ENCODE data around the gene C20orf204.

The C20orf204 gene

GRCh38 chr20:64056889-64057627, 21.1 kb downstream of the C20orf204 start:
- DNase-seq, result no peak

DNA sequence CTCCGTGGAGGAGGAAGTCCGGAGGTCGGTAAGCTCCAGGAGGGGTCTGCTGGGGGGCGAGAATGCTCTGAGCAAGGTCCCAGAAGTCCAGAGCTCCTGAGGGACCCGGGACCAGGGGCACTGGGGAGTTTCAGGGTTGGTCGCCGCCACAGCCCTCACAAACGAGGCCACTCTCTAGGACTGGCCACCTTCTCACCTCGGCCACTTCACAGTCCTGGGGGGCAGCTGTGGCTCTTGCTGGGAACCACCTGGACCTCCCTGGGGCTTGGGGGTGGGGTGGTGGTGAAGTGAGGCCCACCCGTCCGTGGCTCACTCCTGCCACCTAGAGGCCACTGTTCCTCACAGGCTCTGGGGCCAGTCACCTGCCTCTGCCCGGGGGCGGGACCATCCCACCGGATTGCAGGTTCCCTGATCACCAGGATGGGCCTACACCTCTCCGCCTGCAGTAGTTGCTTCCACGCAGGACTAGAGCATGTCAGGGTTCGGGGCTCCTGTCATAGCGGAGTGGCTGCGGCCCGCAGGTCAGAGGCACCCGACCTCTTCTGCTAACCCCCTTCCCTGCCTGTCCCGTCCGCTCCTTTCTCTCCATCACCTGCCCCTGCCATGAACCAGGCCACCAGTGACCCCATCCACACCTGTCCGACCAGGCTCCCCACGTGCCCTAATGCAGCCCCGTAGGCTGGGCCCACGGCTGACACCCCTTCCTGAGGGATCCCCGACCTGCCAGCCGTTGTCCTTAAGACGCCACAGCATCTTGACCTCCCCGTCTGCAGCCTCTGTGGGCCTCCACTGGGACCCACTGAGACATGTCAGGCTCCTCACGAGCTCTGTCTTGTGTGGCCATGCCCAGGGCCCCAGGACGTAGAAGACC, 21.9 kb downstream of the C20orf204 start:
- DNase-seq, result peak; percentile 17

DNA sequence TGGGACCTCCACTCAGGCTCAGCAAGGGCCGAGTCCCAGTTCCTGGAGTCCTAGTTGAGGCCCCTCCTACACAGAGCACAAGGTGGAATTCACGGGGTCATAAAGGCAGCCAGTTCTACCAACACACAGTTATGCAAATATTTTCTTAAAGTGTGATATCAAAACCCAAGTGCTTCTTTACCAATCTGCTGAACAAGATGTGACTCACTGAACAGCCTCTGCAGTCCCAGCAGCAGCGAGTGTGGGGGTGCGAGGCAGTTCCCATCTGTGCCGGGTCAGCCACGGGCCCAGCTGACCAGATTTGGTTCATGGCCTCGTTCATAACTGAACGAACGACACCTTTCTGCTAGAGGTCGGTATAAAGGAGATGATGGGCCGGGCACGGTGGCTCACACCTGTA, 22.6 kb downstream of the C20orf204 start:
- no peak for DNase-seq

GRCh38 chr20:64062276-64062595, 26.3 kb downstream of the C20orf204 start:
- no peak for DNase-seq

DNA sequence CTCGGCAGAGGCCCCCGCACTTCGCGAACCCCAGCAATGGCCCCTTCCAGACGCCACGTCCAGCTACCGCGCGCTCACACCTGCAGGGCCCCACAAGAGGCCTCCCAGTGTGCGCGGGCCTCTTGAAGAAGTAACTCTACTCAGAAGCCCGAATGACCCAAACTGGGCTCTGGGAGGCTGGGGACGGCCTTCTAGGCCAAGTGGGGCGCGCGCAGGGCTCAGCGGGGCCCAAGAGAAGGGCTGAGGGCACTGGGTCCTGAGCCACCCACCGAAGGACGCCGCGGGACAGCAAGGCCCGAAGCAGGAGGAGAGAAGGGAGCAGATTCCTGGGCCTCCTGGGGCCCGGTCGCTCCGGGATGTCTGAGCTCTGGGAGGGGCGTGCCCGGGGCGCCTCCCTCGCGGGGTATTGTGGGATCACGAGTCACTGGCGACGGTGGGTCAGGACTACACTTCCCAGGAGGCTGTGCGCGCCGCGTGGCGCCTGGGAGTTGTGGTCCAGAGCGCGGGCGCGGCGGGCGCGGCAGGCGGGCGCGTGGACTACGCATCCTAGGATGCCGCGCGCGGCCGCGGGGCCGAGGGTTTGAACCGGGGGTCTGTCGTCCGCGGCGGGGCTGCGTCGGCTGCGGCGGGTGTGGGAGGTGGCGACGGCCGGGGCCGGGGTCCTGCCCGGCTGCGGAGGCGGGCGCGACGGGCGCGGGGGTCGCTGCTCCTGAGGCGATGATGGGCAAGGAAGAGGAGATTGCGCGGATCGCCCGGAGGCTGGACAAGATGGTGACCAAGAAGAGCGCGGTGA, 26.8 kb downstream of the C20orf204 start, which contains the start of gene TCEA2:
Gene TCEA2 (plus strand): TSS at position 603 of the 793 bp plus-strand sequence. CDS start 115 bp downstream, at position 718.
- DNase-seq, result peak; percentile 55

DNA sequence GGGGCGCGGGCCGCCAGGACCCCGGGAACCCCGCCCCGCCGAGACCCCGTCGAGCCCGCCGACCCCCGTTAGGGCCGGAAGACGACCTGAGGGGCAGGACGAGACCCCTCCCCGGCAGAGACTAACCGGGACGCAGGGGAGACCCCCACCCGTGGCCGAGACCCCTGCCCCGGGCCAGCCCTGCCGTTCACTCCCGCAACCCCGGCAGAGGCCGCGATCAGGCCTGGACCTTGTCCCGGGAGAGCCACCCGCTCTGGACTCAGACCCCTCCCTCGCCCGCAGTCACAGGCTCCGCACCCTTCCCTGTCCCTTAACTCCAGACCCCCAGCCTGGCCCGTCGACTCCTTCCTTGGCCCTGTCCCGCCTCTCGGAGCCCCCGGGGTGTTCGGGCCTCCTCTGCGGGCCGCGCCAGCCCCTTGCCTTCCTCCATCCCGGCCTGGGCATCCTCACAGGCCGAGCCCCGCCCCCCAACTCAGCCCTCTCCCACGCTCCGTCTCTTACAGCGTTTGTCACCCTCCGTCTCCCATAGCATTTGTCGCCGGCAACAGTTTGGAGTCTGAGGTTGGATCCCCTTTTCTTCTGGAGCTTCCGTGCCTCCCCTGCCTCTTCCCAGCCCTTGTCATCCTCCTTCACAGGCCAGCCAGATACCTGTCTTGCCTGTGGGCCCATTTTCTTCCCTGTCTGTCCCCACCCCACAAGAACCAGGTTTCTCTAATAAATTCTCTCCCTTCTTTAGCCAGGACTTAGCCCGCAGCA, 27.6 kb downstream of the C20orf204 start:
- no peak for DNase-seq

- DNase-seq, result no peak
These were observed 28.2 kb downstream of the C20orf204 start for GRCh38 chr20:64064145-64064698.

DNA sequence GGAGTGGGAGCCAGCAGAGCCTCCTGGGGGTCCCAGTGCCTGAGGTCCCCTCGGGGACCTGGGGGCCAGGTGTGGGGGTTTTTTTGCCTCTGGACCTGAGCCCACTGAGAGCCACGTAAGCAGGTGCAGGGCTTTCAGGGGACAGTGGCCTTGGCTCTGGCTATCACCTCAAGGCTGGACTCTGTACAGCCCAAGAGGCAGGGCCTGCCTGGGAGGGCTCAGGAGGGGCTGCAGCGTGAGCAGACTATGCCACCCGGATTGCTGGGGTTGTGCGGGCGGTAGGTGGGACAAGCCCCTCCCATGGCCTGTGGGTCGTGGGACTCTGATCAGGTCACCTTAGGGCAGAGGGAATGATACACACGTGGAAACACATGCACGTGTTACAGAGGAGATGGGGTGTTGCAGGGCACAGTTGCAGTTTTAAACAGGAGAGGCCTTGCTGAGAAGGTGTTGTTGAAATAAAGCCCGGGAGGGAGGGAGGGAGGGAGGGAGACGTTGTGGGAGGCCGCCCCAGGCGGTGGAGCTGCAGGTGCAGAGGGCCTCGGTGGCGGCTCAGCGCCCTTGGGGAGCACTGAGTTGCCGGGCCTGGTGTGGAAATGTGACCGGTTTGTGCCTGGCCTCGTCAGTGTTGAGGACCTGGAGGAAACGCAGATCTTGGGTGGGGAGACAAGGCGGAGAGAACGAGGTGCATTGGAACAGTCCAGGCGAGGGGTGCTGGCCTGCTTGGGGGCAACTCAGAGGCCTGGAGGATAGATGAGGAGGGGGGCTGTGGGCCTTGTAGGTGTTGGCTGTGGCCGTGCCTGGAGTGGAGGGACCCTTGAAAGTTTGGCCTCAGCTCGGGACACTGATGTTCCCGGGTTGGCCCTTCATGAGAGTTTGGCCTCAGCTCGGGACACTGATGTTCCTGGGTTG, 29.3 kb downstream of the C20orf204 start:
- DNase-seq, result no peak

GRCh38 chr20:64065974-64066343, 30.0 kb downstream of the C20orf204 start:
- no peak for DNase-seq

GRCh38 chr20:64067005-64067632, 31.1 kb downstream of the C20orf204 start:
- no peak for DNase-seq

- no peak for DNase-seq
These were observed 31.8 kb downstream of the C20orf204 start for GRCh38 chr20:64067733-64068307.

- DNase-seq, result peak; percentile 23
These were observed 32.6 kb downstream of the C20orf204 start for GRCh38 chr20:64068386-64069208.

- no peak for DNase-seq
These were observed 33.2 kb downstream of the C20orf204 start for GRCh38 chr20:64069209-64069613.

DNA sequence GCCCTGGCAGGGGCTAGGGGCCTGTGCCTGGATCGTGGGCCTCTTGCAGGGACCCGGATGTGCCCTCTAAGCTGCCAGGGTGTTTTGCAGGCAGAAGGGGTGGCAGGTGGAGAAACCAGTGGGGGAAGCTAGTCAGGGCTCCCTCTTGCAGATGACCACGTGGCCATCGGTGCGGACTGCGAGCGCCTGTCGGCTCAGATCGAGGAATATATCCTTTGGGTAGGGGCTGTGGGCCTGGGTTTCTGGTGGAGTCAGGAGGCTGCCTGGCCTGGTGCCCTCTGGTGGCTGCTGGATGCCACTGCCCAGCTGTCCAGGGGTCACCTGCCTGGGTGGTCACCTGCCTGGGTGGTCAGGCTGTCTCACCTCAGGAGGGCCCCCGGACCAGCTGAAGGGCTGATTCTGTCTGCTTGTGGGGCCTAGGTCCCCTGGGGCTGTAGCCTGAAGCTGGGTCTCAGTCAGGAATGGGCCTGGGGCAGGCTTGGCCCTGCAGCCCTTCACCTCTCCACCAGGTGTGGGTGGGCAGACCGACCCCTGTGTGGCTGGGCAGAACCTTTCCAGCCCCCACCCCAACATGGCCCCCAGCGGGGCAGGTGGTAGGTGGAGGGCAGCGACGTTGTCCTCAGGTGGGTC, 33.7 kb downstream of the C20orf204 start:
- no peak for DNase-seq

- DNase-seq, result no peak
These were observed 34.4 kb downstream of the C20orf204 start for GRCh38 chr20:64070244-64070993.

DNA sequence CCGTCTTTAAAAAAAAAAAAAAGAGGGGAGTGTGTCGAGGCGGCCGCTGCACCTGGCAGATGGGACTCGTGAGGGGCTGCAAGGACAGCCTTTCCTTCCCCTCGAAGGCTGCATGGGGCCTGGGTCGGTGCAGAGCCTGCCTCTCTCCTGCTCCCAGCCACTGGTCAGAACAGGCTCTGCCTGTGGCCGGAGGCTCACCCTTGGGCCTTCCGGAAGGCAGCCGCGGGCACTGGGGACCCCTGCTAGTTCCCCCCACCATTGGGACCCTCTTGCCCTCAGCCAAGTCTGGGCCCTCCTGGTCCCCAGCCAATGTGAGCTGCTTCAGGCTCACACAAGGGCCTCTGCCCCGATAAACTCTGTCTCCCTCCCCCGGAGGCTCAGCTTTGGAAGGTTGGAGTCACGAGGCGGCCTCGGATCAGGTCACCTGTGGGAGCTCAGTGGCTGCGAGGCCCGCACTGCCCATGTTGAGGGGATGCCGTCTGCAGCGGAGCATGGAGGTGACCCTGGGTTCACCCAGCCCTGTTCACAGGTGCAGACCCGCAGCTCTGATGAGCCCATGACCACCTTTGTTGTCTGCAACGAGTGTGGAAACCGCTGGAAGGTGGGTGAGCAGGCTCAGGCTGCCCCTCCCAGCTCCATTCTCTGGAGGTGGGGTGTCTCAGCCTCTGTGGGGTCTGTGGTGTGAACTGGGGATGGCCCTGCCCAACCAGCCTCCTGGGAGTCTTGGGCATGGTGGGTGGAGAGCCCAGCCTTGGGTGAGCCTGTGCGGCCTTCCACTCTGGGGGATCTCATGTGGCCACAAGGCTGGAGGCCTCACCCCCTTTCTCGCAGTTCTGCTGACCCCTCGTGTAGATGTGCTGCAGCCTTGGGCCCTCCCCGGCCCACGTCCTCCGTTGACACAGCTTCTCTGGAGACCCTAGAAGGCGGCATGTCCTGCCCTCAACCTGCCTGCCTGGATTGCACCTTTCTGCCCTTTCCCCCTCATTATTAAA, 35.7 kb downstream of the C20orf204 start:
- DNase-seq, result no peak
